Lower lobe of right lung (tissue), 2 donors: ENCODE data around the gene GTF3C5. TPM values are rescaled to one million over a fixed set of nuclear protein-coding genes. Genes with fewer than 3 reads are reported as not detected.

Experiments
- ATAC-seq, 2 donors: fragments of 200-7000 bp; cut with Tn5 transposase; one replicate each; pipeline ENCODE4 v1.9.1; 2020 to 2022; ENCODE audit warnings: mild to moderate bottlenecking in 2 of 2, moderate library complexity in 2 of 2
- DNase-seq: peaks from one replicate; pipeline ENCODE4 v3.0.0-alpha.2; 2020
- H3K27ac ChIP-seq: fragments of 200-600 bp; one replicate; pipeline ENCODE4 v1.8.0; 2022
- H3K27me3 ChIP-seq: fragments of 200-600 bp; one replicate; pipeline ENCODE4 v1.8.0; 2022; ENCODE audit warnings: low read depth
- H3K36me3 ChIP-seq: fragments of 200-600 bp; one replicate; pipeline ENCODE4 v1.8.0; 2022; ENCODE audit warnings: mild to moderate bottlenecking
- H3K4me1 ChIP-seq: fragments of 200-600 bp; one replicate; pipeline ENCODE4 v1.8.0; 2022
- H3K4me3 ChIP-seq: fragments of 200-600 bp; one replicate; pipeline ENCODE4 v1.8.0; 2022; ENCODE audit warnings: mild to moderate bottlenecking
- H3K9me3 ChIP-seq: fragments of 200-600 bp; one replicate; pipeline ENCODE4 v1.8.0; 2022
- intact Hi-C: fragments of 100-400 bp; cut with DNase I; formaldehyde crosslinking; loops from one replicate; pipeline ENCODE4 v1.11.0; 2022
- total RNA-seq: library from RNA; stranded (reverse); fragmentation: NEBNext Ultra II Directional; extraction: Animal tissue kit (Norgen Biotek cat#: 25700); gene quantifications from one replicate; pipeline ENCODE4 v1.2.1, GENCODE V29; 2021
- TF ChIP-seq, protein P1 (sequence below): fragments of 200-600 bp; IDR thresholded peaks from one replicate; pipeline ENCODE4 v1.8.0; 2022; ENCODE audit warnings: antibody characterized with exemption, mild to moderate bottlenecking
- donor health status: DM: no; HTN: yes; CAD: no; lungs with severe emphysema.

The GTF3C5 gene
- total RNA-seq, 1 donor from 2014 or later = 44.8 TPM

DNA sequence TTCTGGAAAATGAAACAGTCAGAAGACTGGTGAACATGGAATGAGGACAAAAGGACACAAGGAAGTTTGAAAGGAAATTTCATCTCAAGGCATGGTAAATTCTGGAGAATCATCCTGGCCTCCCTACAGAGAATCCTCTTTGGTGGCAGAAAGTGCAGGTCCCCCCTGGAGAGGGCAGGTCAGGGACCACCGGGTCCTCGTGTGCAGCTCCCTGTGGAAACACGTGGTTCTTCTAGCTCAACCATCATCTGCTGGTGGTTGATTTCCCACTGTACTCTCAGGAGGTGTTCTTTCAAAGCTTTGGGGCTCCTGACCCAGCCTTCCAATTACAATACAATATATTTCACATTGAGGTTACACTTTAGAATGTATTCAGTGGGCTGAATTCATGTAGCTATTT, 2.6 kb upstream of the GTF3C5 start:
- TF ChIP-seq, protein P1, sequence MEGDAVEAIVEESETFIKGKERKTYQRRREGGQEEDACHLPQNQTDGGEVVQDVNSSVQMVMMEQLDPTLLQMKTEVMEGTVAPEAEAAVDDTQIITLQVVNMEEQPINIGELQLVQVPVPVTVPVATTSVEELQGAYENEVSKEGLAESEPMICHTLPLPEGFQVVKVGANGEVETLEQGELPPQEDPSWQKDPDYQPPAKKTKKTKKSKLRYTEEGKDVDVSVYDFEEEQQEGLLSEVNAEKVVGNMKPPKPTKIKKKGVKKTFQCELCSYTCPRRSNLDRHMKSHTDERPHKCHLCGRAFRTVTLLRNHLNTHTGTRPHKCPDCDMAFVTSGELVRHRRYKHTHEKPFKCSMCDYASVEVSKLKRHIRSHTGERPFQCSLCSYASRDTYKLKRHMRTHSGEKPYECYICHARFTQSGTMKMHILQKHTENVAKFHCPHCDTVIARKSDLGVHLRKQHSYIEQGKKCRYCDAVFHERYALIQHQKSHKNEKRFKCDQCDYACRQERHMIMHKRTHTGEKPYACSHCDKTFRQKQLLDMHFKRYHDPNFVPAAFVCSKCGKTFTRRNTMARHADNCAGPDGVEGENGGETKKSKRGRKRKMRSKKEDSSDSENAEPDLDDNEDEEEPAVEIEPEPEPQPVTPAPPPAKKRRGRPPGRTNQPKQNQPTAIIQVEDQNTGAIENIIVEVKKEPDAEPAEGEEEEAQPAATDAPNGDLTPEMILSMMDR = no peak
- DNase-seq = no peak
- intact Hi-C loops = no loop called here
- Histone ChIP-seq H3K27me3 (no peaks in the 10 kb centered on the region), H3K36me3 (peaks cover 1% of the 10 kb centered on the region), H3K4me1 (peaks cover 33% of the 10 kb centered on the region), H3K9me3 (no peaks in the 10 kb centered on the region), H3K4me3 (no peak overlapping the region), H3K27ac (no peak overlapping the region)
- no peak for ATAC-seq

DNA sequence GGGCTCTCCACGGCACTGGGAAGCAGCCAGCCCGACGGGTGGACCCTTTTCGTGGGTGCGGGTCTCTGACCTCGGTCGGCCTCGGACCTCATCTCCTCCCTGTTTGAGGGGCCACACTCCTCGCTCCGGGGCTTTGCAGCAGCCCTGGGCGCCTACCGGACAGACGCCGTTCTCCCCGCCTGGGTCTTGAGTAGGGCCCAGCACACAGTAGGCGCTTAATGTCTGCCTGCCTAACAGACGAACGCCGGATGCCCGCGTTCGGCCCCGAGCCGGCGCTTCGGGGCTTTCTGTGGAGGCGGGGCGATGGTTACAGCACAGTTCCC, 842 bp upstream of the GTF3C5 start:
- ATAC-seq (peak; percentile 5 to 6), DNase-seq (peak; percentile 58)

DNA sequence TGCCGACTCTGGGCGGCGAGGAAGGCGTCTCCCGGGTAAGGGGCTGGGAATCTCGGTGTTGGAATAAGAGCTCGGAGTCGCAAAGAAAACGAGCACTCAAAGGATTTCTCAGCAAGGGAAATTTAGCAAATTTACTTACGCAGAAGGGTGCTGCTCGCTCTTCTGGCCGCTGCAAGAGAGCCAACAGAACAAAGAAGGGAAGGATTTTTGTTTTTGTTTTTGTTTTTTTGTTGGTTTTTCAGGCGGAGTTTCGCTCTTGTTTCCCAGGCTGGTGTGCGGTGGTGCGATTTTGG, 279 bp downstream of the GTF3C5 start:
- H3K36me3 ChIP-seq = peaks cover 11% of the 10 kb centered on the region
- no peaks in the 10 kb centered on the region for H3K27me3 ChIP-seq
- H3K4me1 ChIP-seq = peaks cover 33% of the 10 kb centered on the region
- peak overlapping the region; percentile 97 for H3K27ac ChIP-seq
- no peaks in the 10 kb centered on the region for H3K9me3 ChIP-seq
- TF ChIP-seq, protein P1 = no peak
- ATAC-seq = no peak
- intact Hi-C loops = no loop called here
- DNase-seq = peak; percentile 42
- H3K4me3 ChIP-seq = peak overlapping the region; percentile 91

More for the DNA sequence above, 842 bp upstream of the GTF3C5 start:
- intact Hi-C loops = no loop called here
- Histone ChIP-seq H3K4me1 (peaks cover 33% of the 10 kb centered on the region), H3K4me3 (peak overlapping the region; percentile 91), H3K27ac (peak overlapping the region; percentile 97), H3K36me3 (peaks cover 7% of the 10 kb centered on the region), H3K9me3 (no peaks in the 10 kb centered on the region), H3K27me3 (no peaks in the 10 kb centered on the region)
- TF ChIP-seq, protein P1 = no peak

DNA sequence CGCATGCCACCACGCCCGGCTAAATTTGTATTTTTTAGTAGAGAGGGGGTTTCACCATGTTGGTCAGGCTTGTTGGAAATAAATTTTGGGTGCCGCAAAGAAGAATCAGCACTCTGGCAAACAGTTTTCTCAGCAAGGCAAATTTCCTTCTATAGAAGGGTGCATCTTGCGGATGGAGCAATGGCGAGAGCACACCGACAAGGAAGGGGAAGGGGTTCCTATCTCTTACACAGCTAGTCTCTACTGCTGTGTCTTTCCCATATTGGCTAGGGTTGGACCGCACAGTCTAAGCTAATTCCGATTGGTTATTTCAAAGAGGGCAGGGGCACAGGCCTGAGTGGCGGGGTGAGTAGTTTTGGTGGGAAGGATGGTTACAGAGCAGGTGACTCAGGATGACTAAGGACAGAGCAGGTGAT, 707 bp downstream of the GTF3C5 start:
- Histone ChIP-seq H3K9me3 (no peaks in the 10 kb centered on the region), H3K4me1 (peaks cover 33% of the 10 kb centered on the region), H3K27me3 (no peaks in the 10 kb centered on the region), H3K4me3 (peak overlapping the region; percentile 91), H3K36me3 (peaks cover 11% of the 10 kb centered on the region), H3K27ac (peak overlapping the region; percentile 97)
- ATAC-seq (no peak), DNase-seq (peak; percentile 10)
- intact Hi-C loops = no loop called here
- TF ChIP-seq, protein P1 = no peak

DNA sequence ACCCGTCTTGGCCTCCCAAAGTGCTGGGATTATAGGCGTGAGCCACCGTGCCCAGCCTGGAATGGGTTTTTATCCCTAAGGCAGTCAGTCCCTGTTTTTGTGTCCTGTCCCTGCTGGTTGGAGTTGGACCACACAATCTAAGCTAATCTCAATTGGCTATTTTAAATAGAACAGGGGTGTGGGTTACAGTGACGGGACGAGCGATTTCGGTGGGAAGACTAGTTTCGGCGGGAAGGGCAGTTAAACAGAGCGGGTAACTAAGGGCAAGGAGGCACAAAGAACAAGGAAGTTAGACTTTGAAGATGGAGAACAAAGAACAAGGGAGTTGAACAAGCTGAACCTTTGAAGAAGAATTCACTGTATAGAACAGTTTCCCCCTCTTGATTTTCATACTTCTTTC, 1.4 kb downstream of the GTF3C5 start:
- H3K9me3 ChIP-seq = no peaks in the 10 kb centered on the region
- no peak overlapping the region for H3K27ac ChIP-seq
- peak; percentile 18 for DNase-seq
- ATAC-seq = no peak
- TF ChIP-seq, protein P1 = no peak
- H3K36me3 ChIP-seq = peaks cover 11% of the 10 kb centered on the region
- H3K27me3 ChIP-seq = no peaks in the 10 kb centered on the region
- intact Hi-C loops = no loop called here
- peak overlapping the region; percentile 91 for H3K4me3 ChIP-seq
- H3K4me1 ChIP-seq = peaks cover 33% of the 10 kb centered on the region

DNA sequence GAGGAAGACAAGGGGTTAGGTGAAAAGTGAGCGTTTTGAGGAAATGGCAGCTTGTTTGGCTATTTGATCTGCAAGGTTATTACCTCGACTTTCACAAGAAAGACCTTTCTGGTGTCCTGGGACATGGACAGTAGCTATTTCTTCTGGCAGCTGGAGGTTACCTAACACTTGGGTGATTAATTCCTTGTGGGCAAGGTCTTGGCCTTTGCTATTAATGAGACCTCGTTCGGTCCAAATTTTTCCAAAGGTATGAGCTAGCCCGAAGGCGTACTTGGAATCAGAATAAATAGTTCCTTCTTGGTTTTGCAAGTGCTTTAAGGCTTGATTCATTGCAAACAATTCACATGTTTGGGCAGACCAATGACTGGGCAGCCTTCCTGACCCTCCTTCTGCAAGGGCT, 4.9 kb downstream of the GTF3C5 start:
- TF ChIP-seq, protein P1 = no peak
- H3K9me3 ChIP-seq = no peaks in the 10 kb centered on the region
- H3K4me1 ChIP-seq = peaks cover 19% of the 10 kb centered on the region
- DNase-seq (peak; percentile 11), ATAC-seq (no peak)
- H3K27ac ChIP-seq = no peak overlapping the region
- intact Hi-C loops = no loop called here
- no peaks in the 10 kb centered on the region for H3K27me3 ChIP-seq
- no peak overlapping the region for H3K4me3 ChIP-seq
- peaks cover 11% of the 10 kb centered on the region for H3K36me3 ChIP-seq
